Smooth muscle cell (in vitro differentiated cells): Measurements from ENCODE around the gene GPC2. TPM values are rescaled to one million over a fixed set of nuclear protein-coding genes. Genes with fewer than 3 reads are reported as not detected.
"Not testable (repeated sequence)": the region's sequence is repeated elsewhere in the genome, so short reads cannot be mapped to it uniquely, and the experiment has no call there.

ENCODE experiments used
- DNase-seq: peaks from one replicate; lab custom pipeline; 2025; ENCODE audit not compliant: unreplicated experiment; lab: John Stamatoyannopoulos, UW
- H2AFZ ChIP-seq: fragments of 200-600 bp; sonication (generic); 2 replicates; pipeline ENCODE4 v1.6.0; 2016; ENCODE audit warnings: antibody characterized with exemption, low read depth, mild to moderate bottlenecking
- H3F3A ChIP-seq: fragments of 200-600 bp; sonication (generic); 2 replicates; pipeline ENCODE4 v1.6.0; 2017; ENCODE audit warnings: antibody characterized with exemption, low read depth
- H3K27ac ChIP-seq: fragments of 200-600 bp; sonication (generic); 2 replicates; pipeline ENCODE4 v1.5.1; 2016; ENCODE audit warnings: low read depth, mild to moderate bottlenecking
- H3K27me3 ChIP-seq: fragments of 200-600 bp; sonication (generic); 2 replicates; pipeline ENCODE4 v1.6.1; 2016; ENCODE audit warnings: low read depth, mild to moderate bottlenecking
- H3K36me3 ChIP-seq: fragments of 200-600 bp; sonication (generic); 2 replicates; pipeline ENCODE4 v1.5.1; 2016; ENCODE audit warnings: low read depth
- H3K4me1 ChIP-seq: fragments of 200-600 bp; sonication (generic); 2 replicates; pipeline ENCODE4 v1.5.1; 2016; ENCODE audit warnings: low read depth
- H3K4me2 ChIP-seq: fragments of 200-600 bp; sonication (generic); 2 replicates; pipeline ENCODE4 v1.6.0; 2016; ENCODE audit warnings: mild to moderate bottlenecking
- H3K4me3 ChIP-seq: fragments of 200-600 bp; sonication (generic); 2 replicates; pipeline ENCODE4 v1.5.1; 2016; ENCODE audit warnings: mild to moderate bottlenecking
- H3K79me2 ChIP-seq: fragments of 200-600 bp; sonication (generic); 2 replicates; pipeline ENCODE4 v1.6.0; 2016; ENCODE audit warnings: low read depth, mild to moderate bottlenecking
- H3K9ac ChIP-seq: fragments of 200-600 bp; sonication (generic); 2 replicates; pipeline ENCODE4 v1.6.0; 2016; ENCODE audit warnings: low read depth
- H3K9me3 ChIP-seq: fragments of 200-600 bp; sonication (generic); replicated peaks from 2 replicates; pipeline ENCODE4 v1.5.1; 2016; ENCODE audit warnings: low read depth
- H4K20me1 ChIP-seq: fragments of 200-600 bp; sonication (generic); 2 replicates; pipeline ENCODE4 v1.6.0; 2016; ENCODE audit warnings: low read depth
- WGBS: methylation state at CpG from one replicate; pipeline ENCODE4 v1.1.7; 2016; ENCODE audit warnings: low lambda C conversion rate; 5-methylcytosine and 5-hydroxymethylcytosine counted together
- polyA plus RNA-seq: library from polyadenylated mRNA; unstranded; fragments of >200 nt; fragmentation: Nextera tagmentation; extraction: Ambion mirVana; gene quantifications from 2 replicates; pipeline ENCODE4 v1.2.1, GENCODE V29; 2016
- total RNA-seq: library from RNA; depleted of rRNA; stranded (reverse); fragments of >200 nt; gene quantifications from 2 replicates; pipeline ENCODE4 v1.2.3, GENCODE V29; 2014
- TF ChIP-seq, protein P1 (sequence below): fragments of 200-600 bp; sonication (generic); IDR thresholded peaks from 2 replicates; pipeline ENCODE4 v1.5.1; 2017; ENCODE audit warnings: borderline replicate concordance, mild to moderate bottlenecking, antibody characterized with exemption; ENCODE audit not compliant: insufficient read depth, poor library complexity, severe bottlenecking

The GPC2 gene
- total RNA-seq: 3.5 and 7.1 TPM in 2 replicates
- 3.2 and 8.5 TPM in 2 replicates for polyA plus RNA-seq

DNA sequence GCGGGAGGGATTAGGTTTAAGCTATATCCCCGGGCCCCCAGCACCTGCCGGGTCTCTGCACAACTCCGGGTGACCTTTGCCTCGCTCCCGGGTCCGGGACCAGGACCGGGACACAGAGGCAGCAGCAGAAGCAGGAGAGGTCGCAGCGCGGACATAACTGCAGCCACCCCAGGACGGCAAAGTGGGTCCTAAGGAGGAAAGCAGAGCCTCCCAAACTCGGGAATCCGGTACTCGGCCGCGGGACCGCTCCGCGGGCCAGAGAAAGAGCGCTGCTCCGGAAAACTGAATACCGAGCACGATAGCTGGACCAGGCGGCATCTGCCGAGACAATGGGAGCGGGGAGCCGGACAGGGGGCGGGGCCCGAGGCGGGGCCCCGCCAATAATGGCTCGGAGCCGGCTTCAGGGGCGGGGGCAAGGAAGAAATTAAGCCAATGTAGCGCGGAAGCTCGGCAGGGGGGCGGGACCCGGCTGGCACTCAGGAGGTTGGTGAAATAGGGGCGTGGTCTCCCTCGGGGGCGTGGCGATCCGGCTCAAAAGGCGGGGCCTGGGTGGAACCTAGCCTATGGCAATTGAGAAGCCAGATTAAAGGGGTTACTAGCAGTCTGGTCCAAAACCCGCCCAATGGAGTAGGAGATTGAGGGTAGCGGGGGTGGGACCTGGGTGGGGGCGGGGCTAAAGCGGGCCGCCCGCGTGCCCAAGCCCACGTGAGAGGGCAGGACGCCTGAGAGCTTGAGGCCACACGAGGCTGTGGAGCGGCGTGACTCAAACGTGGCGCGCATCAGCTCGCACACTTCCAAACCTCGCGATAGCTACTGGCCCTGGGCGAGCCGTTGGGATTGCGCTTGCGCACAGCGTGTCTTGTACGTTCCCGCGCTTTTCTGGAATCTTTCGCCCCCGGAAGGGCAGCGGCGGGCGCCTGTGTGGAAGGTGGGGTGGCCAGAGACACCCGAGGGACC, at the start of gene GPC2, which contains the start of gene STAG3:
Gene GPC2 (minus strand): TSS at position 337 of the 957 bp plus-strand sequence. CDS start 182 bp downstream, at position 155.
Gene STAG3 (plus strand): TSS at position 874 of the 957 bp plus-strand sequence. CDS start 2,639 bp downstream, outside the sequence.
- Histone ChIP-seq H3K9ac (peak within 1 kb of the TSS; percentile 53), H3K27me3 (peaks cover 1% of the 10 kb centered on the region), H3K9me3 (no peaks in the 10 kb centered on the region), H3F3A (no peaks in the 10 kb centered on the region), H3K27ac (no peak within 1 kb of the TSS), H3K4me2 (peak within 1 kb of the TSS; percentile 99), H3K79me2 (no peaks in the 10 kb centered on the region), H2AFZ (peak within 1 kb of the TSS; percentile 99), H4K20me1 (no peaks in the 10 kb centered on the region), H3K36me3 (no peaks in the 10 kb centered on the region), H3K4me1 (peaks cover 6% of the 10 kb centered on the region), H3K4me3 (peak within 1 kb of the TSS; percentile 94)
- DNase-seq: peak; percentile 76
- TF ChIP-seq, protein P1, sequence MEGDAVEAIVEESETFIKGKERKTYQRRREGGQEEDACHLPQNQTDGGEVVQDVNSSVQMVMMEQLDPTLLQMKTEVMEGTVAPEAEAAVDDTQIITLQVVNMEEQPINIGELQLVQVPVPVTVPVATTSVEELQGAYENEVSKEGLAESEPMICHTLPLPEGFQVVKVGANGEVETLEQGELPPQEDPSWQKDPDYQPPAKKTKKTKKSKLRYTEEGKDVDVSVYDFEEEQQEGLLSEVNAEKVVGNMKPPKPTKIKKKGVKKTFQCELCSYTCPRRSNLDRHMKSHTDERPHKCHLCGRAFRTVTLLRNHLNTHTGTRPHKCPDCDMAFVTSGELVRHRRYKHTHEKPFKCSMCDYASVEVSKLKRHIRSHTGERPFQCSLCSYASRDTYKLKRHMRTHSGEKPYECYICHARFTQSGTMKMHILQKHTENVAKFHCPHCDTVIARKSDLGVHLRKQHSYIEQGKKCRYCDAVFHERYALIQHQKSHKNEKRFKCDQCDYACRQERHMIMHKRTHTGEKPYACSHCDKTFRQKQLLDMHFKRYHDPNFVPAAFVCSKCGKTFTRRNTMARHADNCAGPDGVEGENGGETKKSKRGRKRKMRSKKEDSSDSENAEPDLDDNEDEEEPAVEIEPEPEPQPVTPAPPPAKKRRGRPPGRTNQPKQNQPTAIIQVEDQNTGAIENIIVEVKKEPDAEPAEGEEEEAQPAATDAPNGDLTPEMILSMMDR: no peak
- WGBS: 24% methylated on average over 77 of the region's 78 CpGs

- not testable (repeated sequence) for H3K4me3 ChIP-seq, H3K4me2 ChIP-seq, H4K20me1 ChIP-seq, H3K9ac ChIP-seq, H3F3A ChIP-seq, H3K27me3 ChIP-seq, DNase-seq, H3K36me3 ChIP-seq, H3K4me1 ChIP-seq, H3K9me3 ChIP-seq, H2AFZ ChIP-seq, H3K79me2 ChIP-seq, H3K27ac ChIP-seq
- WGBS: 90% methylated on average over 6 of the region's 6 CpGs
Measured at GRCh38 chr7:100224891-100225290, 47.7 kb upstream of the GPC2 start.

DNA sequence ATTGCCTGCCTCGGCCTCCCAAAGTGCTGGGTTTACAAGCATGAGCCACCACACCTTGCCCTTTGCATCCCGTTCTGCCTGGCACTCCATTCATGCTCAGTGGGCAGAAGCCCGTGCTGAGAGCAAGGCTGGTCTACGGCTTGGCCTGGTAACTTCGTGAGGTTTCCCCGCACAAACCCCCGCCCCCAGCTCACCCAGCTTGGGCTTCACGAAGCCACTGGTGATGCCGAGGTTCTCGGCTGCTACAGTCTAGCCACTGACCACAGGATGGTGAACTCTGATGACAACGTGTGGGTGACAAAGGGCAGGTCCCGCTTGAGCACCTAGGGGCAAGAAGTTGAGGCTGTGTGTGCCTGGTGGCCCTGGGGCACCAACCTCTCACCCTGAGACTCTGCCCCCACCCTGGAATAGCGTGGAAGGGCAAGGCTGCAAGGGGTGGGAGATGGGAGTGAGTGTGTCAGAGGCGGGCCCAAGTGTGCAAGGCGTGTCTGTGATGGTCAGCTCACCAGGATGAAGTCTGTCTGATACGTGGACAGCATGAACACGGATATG, 46.3 kb upstream of the GPC2 start:
- H3K36me3 ChIP-seq: not testable (repeated sequence)

DNA sequence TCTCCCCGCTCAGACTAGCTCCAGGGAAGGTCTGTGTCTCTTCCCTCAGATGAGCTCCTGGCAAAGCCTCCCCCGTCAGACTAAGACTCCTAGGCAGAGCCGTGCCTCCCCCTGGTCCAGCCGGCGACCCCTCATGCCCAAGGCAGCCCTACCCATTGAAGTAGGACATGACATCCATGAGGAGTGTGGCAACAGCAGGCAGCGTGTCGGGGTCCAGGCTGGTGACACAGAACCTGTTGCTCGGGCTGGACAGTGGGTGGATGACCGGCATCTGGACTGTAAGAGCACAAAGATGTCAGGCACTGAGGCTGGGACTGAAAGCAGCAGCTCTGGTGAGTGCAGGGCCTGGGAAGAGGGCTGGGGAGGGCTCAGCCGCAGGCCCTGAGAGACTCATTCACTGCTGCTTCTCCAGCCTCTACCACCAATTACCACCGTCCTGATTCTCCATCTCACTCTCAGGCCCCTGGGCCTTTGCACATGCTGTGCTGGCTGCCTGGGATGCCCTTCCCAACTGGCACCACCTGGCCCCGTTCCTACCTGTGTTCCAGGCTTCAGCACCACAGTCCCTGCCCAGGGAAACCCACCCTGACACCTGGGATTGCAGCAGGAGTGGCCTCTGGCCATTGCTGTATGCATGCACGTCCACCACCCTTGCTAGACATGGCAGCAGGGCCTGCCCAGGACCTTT, 45.4 kb upstream of the GPC2 start:
- Histone ChIP-seq H3K4me2 (no peak overlapping the region), H3K9me3 (no peaks in the 10 kb centered on the region), H3K9ac (no peak overlapping the region), H3F3A (no peaks in the 10 kb centered on the region), H2AFZ (no peak overlapping the region), H3K36me3 (no peaks in the 10 kb centered on the region), H4K20me1 (no peaks in the 10 kb centered on the region), H3K4me3 (no peak overlapping the region), H3K79me2 (no peaks in the 10 kb centered on the region), H3K4me1 (no peaks in the 10 kb centered on the region), H3K27me3 (no peaks in the 10 kb centered on the region), H3K27ac (no peak overlapping the region)
- TF ChIP-seq, protein P1: no peak
- no peak for DNase-seq
- WGBS: 97% methylated on average over 13 of the region's 13 CpGs

More for the DNA sequence above, 46.3 kb upstream of the GPC2 start:
- not testable (repeated sequence) for H2AFZ ChIP-seq, H3K9me3 ChIP-seq, H3K4me3 ChIP-seq, H3K27me3 ChIP-seq, H3K9ac ChIP-seq, H3K4me1 ChIP-seq, H4K20me1 ChIP-seq, H3F3A ChIP-seq, H3K4me2 ChIP-seq, H3K27ac ChIP-seq, DNase-seq, H3K79me2 ChIP-seq
- WGBS: 98% methylated on average over 17 of the region's 17 CpGs
